Fibroblast of mammary gland (primary cell): ENCODE results near the gene KARS1.

Experiments used
- DNase-seq: peaks from one replicate; pipeline ENCODE4 v3.0.0-alpha.2; 2010; ENCODE audit warnings: low read depth
- H3K4me3 ChIP-seq: 2 replicates; pipeline ENCODE4 v1.5.1; 2011; ENCODE audit warnings: low read depth, mild to moderate bottlenecking, low read length, moderate library complexity; ENCODE audit not compliant: control insufficient read depth
- TF ChIP-seq, protein P1 (sequence below): conservative IDR thresholded peaks from 2 replicates; pipeline ENCODE4 v1.5.1; 2011; ENCODE audit warnings: low read depth, low read length, inconsistent platforms; ENCODE audit not compliant: control insufficient read depth, insufficient read depth

KARS1 gene

DNA sequence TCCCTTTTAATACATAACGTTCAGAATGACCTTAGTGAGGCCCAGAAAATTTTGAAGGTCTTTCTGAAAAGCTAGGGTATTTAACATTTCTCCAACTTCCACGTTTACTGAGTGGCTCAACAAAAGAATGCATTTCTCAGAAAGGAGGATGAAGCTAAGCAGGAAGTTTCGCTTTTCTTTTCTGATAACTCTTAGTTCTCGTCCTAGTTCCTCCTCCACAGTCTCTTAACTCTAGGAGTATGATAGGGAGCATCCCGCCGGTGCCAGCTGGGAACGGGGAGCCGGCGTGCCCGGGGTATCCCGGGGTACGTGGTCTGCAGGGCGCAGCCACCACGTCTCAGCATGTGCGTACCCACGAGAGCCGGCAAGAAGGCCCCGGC, 363 bp downstream of the KARS1 start:
- H3K4me3 ChIP-seq, result peak overlapping the region; percentile 78
- no peak for DNase-seq
- TF ChIP-seq, protein P1, sequence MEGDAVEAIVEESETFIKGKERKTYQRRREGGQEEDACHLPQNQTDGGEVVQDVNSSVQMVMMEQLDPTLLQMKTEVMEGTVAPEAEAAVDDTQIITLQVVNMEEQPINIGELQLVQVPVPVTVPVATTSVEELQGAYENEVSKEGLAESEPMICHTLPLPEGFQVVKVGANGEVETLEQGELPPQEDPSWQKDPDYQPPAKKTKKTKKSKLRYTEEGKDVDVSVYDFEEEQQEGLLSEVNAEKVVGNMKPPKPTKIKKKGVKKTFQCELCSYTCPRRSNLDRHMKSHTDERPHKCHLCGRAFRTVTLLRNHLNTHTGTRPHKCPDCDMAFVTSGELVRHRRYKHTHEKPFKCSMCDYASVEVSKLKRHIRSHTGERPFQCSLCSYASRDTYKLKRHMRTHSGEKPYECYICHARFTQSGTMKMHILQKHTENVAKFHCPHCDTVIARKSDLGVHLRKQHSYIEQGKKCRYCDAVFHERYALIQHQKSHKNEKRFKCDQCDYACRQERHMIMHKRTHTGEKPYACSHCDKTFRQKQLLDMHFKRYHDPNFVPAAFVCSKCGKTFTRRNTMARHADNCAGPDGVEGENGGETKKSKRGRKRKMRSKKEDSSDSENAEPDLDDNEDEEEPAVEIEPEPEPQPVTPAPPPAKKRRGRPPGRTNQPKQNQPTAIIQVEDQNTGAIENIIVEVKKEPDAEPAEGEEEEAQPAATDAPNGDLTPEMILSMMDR, result no peak

DNA sequence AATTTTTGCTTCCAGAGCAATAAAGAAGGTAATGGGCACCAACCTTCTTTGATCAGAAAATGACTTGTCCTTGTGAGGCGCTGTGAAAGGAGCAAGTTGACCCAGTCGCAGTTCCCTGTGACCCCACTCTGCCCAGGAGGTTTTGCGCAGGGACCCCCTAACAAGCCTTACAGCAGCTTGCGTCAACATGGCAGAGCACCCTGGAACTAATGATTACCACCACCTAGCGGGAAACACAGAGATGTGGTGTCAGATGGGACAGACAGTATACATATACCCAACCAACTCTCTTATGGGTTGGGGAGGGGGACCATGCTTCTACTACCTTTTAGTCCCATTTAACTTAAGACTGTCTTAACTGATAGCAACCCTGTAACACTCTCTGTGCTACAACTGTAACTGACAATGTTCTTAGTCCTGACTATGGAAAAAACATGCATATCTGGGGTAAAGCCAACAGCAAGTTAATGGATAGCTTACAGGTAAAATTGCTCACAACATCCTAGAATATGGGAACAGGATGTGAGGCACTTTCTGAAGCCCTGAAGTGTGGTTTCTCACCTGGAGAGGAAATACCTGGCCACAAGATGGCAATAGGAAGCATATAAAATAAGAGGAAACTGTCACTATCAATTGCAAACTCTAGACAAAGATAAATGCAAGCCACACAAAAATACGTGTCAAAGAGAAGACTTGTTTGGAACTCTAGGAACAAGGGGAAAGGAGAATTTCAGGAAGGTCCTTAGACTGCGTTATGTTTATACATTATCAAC, 3.0 kb downstream of the KARS1 start:
- no peak for DNase-seq
- TF ChIP-seq, protein P1, result no peak
- H3K4me3 ChIP-seq, result no peak overlapping the region

DNA sequence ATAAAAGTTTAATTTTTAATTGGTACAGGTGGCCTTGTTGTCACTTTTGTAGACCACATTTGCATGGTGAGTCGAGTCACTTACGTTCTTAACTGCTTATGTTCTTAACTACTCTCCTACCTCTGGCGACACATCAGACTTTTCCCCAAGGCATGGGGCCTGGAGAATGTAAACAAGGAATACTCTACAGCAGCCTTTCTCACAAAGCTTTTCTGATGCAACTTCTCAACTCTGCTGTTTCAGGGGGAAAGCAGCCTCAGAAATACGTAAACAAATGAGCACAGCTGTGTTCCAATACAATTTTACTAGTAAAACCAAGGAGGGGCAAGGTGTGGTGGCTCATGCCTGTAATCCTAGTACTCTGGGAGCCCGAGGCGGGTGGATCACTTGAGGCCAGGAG, 6.9 kb downstream of the KARS1 start:
- TF ChIP-seq, protein P1, result no peak
- H3K4me3 ChIP-seq, result no peak overlapping the region

DNA sequence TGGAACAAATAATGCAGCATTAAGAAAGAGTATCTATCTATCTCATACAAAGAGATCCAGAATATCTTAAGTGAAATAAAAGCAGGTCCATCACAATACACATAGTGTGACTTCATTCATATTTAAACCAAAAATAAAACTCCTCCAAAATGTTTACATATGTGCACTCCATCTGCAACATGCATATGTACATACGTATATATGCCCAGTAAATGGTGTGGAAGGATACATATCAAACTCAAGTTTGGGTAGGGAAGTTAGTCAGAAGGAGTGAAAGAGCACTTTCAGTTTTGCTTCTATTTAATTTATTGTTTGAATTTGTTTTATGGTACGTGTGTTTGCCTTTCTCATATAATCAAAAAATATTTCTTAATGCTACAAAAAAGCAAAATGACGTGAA, 12.4 kb downstream of the KARS1 start:
- no peak overlapping the region for H3K4me3 ChIP-seq
- no peak for DNase-seq
- TF ChIP-seq, protein P1, result no peak

More for the DNA sequence above, 6.9 kb downstream of the KARS1 start:
- no peak for DNase-seq

DNA sequence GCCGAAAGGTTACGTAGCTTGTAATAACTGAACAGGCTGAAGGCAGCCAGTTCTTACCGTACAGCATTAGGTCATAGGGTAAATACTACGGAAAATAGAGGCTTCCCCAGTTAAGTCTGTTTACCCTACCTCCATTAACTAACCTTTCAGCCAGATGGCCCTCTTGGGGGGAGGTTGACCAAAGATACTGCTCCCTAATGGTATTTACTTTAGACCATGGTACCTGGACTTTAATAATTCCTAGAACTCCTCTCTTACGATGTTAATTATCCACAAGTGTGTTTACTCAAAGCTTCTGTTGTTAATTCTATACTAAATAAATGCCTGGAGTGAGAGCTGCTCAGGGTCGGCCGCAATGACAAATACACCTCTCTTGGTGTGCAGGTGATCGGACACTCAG, 14.6 kb downstream of the KARS1 start:
- TF ChIP-seq, protein P1, result no peak
- no peak overlapping the region for H3K4me3 ChIP-seq

DNA sequence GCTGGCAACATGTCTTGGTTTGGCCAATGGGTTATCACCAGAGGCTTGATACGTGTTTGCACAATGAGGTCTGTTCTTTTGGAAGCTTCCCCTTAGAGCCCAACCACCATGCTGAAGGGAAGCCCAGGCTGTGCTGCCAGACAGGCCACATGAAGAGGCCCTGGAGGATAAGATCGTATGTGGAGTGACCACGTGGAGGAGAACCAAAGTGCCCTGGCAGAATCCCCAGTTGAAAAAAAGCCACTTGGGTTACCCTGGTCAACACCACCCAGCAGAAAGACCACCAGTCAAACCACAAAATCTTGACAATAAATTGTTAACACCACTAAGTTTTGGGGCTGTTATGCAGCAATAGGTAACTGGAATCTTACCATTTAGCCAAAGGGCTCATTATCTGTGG, 17.4 kb downstream of the KARS1 start:
- TF ChIP-seq, protein P1, result no peak
- no peak for DNase-seq
- H3K4me3 ChIP-seq, result no peak overlapping the region

More for the DNA sequence above, 14.6 kb downstream of the KARS1 start:
- DNase-seq, result no peak
